Muscle layer of duodenum (tissue), 2 donors: Measurements from ENCODE around the gene GLOD5.
"Not testable (repeated sequence)": the region's sequence is repeated elsewhere in the genome, so short reads cannot be mapped to it uniquely, and the experiment has no call there.

Source experiments
- H3K27ac ChIP-seq: one replicate; pipeline ENCODE4 v1.7.0; 2013; ENCODE audit warnings: mild to moderate bottlenecking, low read length
- H3K27me3 ChIP-seq: one replicate; pipeline ENCODE4 v1.7.0; 2013; ENCODE audit warnings: low read depth, mild to moderate bottlenecking, control low read depth, low read length
- H3K36me3 ChIP-seq, 2 donors: one replicate each; pipeline ENCODE4 v1.7.0; 2013; ENCODE audit warnings: low read length in 2 of 2, control low read depth in 1 of 2, mild to moderate bottlenecking in 1 of 2; ENCODE audit not compliant: insufficient read depth in 2 of 2, control insufficient read depth in 1 of 2
- H3K4me1 ChIP-seq, 2 donors: one replicate each; pipeline ENCODE4 v1.7.0; 2013; ENCODE audit warnings: low read length in 2 of 2, mild to moderate bottlenecking in 2 of 2, control low read depth in 1 of 2, moderate library complexity in 1 of 2; ENCODE audit not compliant: insufficient read depth in 2 of 2, control insufficient read depth in 1 of 2
- H3K4me3 ChIP-seq, 2 donors: one replicate each; pipeline ENCODE4 v1.7.0; 2013; ENCODE audit warnings: low read length in 2 of 2, low read depth in 1 of 2, mild to moderate bottlenecking in 1 of 2
- H3K9me3 ChIP-seq, 2 donors: one replicate each; pipeline ENCODE4 v1.7.0; 2013; ENCODE audit warnings: low read length in 2 of 2, control low read depth in 1 of 2, mild to moderate bottlenecking in 1 of 2; ENCODE audit not compliant: control insufficient read depth in 1 of 2
- donor health status: healthy.

GLOD5 gene

GRCh38 chrX:48818098-48818497 is 56.6 kb downstream of the GLOD5 start:
- no peaks in the 10 kb centered on the region for H3K4me1 ChIP-seq
- H3K9me3 ChIP-seq: no peaks in the 10 kb centered on the region
- peaks cover 10 to 83% of the 10 kb centered on the region in 2 donors for H3K36me3 ChIP-seq
- H3K4me3 ChIP-seq: no peak overlapping the region
- no peak overlapping the region for H3K27ac ChIP-seq
- H3K27me3 ChIP-seq: no peaks in the 10 kb centered on the region

- Histone ChIP-seq H3K36me3 (peaks cover 10 to 83% of the 10 kb centered on the region in 2 donors), H3K4me3 (no peak overlapping the region), H3K4me1 (no peaks in the 10 kb centered on the region), H3K27me3 (no peaks in the 10 kb centered on the region), H3K27ac (no peak overlapping the region), H3K9me3 (no peaks in the 10 kb centered on the region)
These were observed 57.3 kb downstream of the GLOD5 start for GRCh38 chrX:48818866-48819265.

GRCh38 chrX:48819394-48819793 is 57.8 kb downstream of the GLOD5 start:
- H3K27me3 ChIP-seq, H3K4me3 ChIP-seq, H3K4me1 ChIP-seq, H3K9me3 ChIP-seq, H3K27ac ChIP-seq: not testable (repeated sequence)
- peaks cover 10 to 86% of the 10 kb centered on the region in 2 donors for H3K36me3 ChIP-seq

GRCh38 chrX:48823053-48823452 is 61.5 kb downstream of the GLOD5 start:
- no peaks in the 10 kb centered on the region for H3K9me3 ChIP-seq
- H3K36me3 ChIP-seq: peaks cover 14 to 62% of the 10 kb centered on the region in 2 donors
- no peaks in the 10 kb centered on the region for H3K27me3 ChIP-seq

More at GRCh38 chrX:48823053-48823452, 61.5 kb downstream of the GLOD5 start:
- H3K27ac ChIP-seq: no peak overlapping the region
- no peak overlapping the region for H3K4me3 ChIP-seq
- H3K4me1 ChIP-seq: no peaks in the 10 kb centered on the region
